Measurements from ENCODE around the gene GASK1A. TPM values are rescaled to one million over a fixed set of nuclear protein-coding genes. Genes with fewer than 3 reads are reported as not detected.

GASK1A gene
- total and polyA plus RNA-seq, 2 of the 8 experiments (the other 6 are each of a cell fraction or from before 2014, with no cell fraction given): 4.7 to 7.9 TPM

DNA sequence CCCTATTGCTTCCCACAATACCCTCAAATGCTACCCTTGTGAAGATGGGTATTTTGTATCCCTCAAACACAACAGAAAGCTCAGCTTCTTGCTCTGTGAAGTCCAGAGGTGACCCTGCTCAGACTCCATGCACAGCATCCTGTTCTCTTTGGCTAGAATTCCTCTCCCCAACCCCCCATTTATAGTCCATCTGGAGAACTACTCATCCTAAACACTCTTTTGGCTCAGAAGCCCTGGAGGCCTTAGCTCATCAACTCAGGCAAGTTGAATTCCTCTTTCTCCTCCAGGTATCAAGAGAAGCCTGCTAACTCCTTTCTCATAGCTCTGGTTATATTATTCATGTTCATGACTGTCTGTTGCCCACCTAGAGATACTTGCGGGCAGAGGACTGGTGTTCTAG, 18.3 kb upstream of the GASK1A start:
- Histone ChIP-seq H3K79me2 (ENCODE audit: control insufficient read depth in 1 of 2, insufficient read depth in 2 of 2, low read length in 2 of 2) (no peaks in the 10 kb centered on the region), H3K4me3 (ENCODE audit: extremely low read depth in 1 of 4, insufficient read depth in 2 of 4, low read depth in 3 of 4, low read length in 4 of 4) (no peak overlapping the region), H3K79me1 (ENCODE audit: low read depth, low read length) (no peaks in the 10 kb centered on the region), H4K5ac (ENCODE audit: insufficient read length, low read depth, low read length) (no peak overlapping the region), H3K4me1 (replicated peaks in 1 of 4; ENCODE audit: control insufficient read depth in 3 of 4, insufficient read depth in 4 of 4, low read length in 3 of 4) (no peaks in the 10 kb centered on the region), H3K14ac (ENCODE audit: insufficient read length) (no peak overlapping the region), H3K4ac (replicated peaks; ENCODE audit: insufficient read length, low read depth, low read length) (no peak overlapping the region), H3K18ac (ENCODE audit: extremely low read depth, low read length) (no peak overlapping the region), H2AFZ (ENCODE audit: low read length) (no peak overlapping the region), H4K91ac (replicated peaks; ENCODE audit: insufficient read length, low read length) (no peak overlapping the region), H2BK12ac (ENCODE audit: low read depth, low read length) (no peak overlapping the region), H4K20me1 (replicated peaks in 1 of 2; ENCODE audit: control insufficient read depth in 1 of 2, insufficient read depth in 2 of 2, low read length in 2 of 2) (no peaks in the 10 kb centered on the region), H3K56ac (replicated peaks; ENCODE audit: insufficient read length, low read depth, low read length) (no peak overlapping the region), H2BK15ac (ENCODE audit: low read length) (no peak overlapping the region), H3K4me2 (ENCODE audit: insufficient read depth in 1 of 2, low read depth in 2 of 2, low read length in 2 of 2) (no peak overlapping the region), H2BK5ac (ENCODE audit: low read depth, low read length) (no peak overlapping the region), H2BK120ac (replicated peaks; ENCODE audit: low read depth, low read length) (no peak overlapping the region), H3K36me3 (ENCODE audit: control insufficient read depth in 2 of 4, insufficient read depth in 4 of 4, low read length in 3 of 4) (no peaks in the 10 kb centered on the region), H4K8ac (ENCODE audit: extremely low read depth, insufficient read depth, low read length) (no peak overlapping the region), H2BK20ac (ENCODE audit: low read length) (no peak overlapping the region), H3K23me2 (ENCODE audit: low read depth, low read length) (no peaks in the 10 kb centered on the region), H3K9me3 (ENCODE audit: insufficient read depth in 2 of 2, low read depth in 1 of 2, low read length in 1 of 2) (no peaks in the 10 kb centered on the region), H3K27ac (ENCODE audit: low read depth, low read length) (no peak overlapping the region), H2AK5ac (ENCODE audit: low read depth, low read length) (no peak overlapping the region), H3K23ac (ENCODE audit: insufficient read length) (no peak overlapping the region), H3K27me3 (replicated peaks in 1 of 4; ENCODE audit: control insufficient read depth in 3 of 4, extremely low read depth in 1 of 4, insufficient read depth in 3 of 4, low read length in 3 of 4) (no peaks in the 10 kb centered on the region), H3K9ac (replicated peaks in 1 of 4; ENCODE audit: extremely low read depth in 1 of 4, low read depth in 3 of 4, low read length in 3 of 4) (no peak overlapping the region)
- TF ChIP-seq TAF7 (optimal IDR thresholded peaks at IDR 0.05; ENCODE audit: borderline replicate concordance, low read depth, low read length) (no peak), SAP30 (IDR thresholded peaks at IDR 0.05; ENCODE audit: insufficient read depth, insufficient replicate concordance, low read length) (no peak), KDM4A (IDR thresholded peaks at IDR 0.05; ENCODE audit: low read depth, low read length, severe bottlenecking) (no peak), CHD2 (IDR thresholded peaks at IDR 0.05; ENCODE audit: low read length) (no peak), CBX5 (IDR thresholded peaks at IDR 0.05; ENCODE audit: low read depth, low read length) (no peak)
- ChIA-PET CTCF (ENCODE audit: partially characterized antibody) (interaction anchor here (0.8 to 5.8 kb wide), 35 partner anchors 9 to 542 kb away, joined by 3 to 111 read pairs (median 9); partner anchors contain the start of genes GASK1A and POMGNT2), POLR2A (ENCODE audit: partially characterized antibody) (interaction anchor here (0.8 kb wide), 1 partner anchor 19 kb away, joined by 3 read pairs; no protein-coding TSS in a partner anchor)
- FAIRE-seq (no peak), DNase-seq (ENCODE audit: low read depth in 1 of 2, low spot score in 2 of 2) (no peak)
- WGBS, 2 experiments (ENCODE audit: extremely low coverage in 1 of 2, insufficient coverage in 1 of 2, insufficient read length in 1 of 2, insufficient replicate concordance in 2 of 2, low coverage in 1 of 2, low lambda C conversion rate in 2 of 2, missing lambda C conversion rate in 1 of 2): 84% methylated on average over 1 of the region's 1 CpG; no CpG with 5 or more reads in 1 of the 2 experiments
